ENCODE data around the gene SPATS2.

SPATS2 gene

GRCh38 chr12:49555631-49556390 is 188.5 kb downstream of the SPATS2 start:
- no peak for DNase-seq (ENCODE audit: low read depth in 2 of 2)

- no peak for DNase-seq (ENCODE audit: low read depth in 2 of 2)
These were observed 189.3 kb downstream of the SPATS2 start for GRCh38 chr12:49556391-49557186.

DNA sequence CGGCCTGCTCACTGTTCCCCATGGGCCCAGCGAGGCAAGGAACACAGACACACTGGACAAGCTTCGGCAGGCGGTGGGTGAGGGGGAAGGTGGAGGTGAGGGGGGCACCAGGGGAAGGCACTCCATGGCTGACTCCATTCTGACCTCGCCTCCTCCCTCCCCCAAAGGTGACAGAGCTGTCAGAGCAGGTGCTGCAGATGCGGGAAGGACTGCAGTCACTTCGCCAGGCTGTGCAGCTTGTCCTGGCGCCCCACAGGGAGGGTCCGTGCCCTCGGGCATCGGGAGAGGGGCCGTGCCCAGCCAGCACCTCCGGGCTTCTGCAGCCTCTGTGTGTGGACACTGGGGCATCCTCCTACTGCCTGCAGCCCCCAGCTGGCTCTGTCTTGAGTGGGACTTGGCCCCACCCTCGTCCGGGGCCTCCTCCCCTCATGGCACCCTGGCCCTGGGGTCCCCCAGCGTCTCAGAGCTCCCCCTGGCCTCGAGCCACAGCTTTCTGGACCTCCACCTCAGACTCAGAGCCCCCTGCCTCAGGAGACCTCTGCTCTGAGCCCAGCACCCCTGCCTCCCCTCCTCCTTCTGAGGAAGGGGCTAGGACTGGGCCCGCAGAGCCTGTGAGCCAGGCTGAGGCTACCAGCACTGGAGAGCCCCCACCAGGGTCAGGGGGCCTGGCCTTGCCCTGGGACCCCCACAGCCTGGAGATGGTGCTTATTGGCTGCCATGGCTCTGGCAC is 190.1 kb downstream of the SPATS2 start:
- no peak for DNase-seq (ENCODE audit: low read depth in 2 of 2)

DNA sequence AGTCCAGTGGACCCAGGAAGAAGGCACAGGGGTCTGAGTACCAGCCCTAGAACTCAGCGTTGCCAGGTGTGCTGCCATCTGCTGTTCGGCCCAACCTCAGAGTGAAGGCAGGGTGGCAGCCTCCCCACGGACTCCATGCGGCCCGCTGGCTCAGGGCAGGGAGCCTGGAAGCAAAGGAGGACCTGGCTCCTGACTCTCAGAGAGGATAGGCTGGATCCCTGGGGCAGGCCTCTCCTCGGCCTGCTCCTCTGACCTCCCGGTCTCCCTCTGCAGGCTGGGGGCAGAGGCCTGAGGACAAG is 190.6 kb downstream of the SPATS2 start:
- DNase-seq (ENCODE audit: low read depth in 2 of 2): no peak

GRCh38 chr12:49558526-49558925 is 191.3 kb downstream of the SPATS2 start:
- DNase-seq (ENCODE audit: low read depth in 2 of 2): no peak

DNA sequence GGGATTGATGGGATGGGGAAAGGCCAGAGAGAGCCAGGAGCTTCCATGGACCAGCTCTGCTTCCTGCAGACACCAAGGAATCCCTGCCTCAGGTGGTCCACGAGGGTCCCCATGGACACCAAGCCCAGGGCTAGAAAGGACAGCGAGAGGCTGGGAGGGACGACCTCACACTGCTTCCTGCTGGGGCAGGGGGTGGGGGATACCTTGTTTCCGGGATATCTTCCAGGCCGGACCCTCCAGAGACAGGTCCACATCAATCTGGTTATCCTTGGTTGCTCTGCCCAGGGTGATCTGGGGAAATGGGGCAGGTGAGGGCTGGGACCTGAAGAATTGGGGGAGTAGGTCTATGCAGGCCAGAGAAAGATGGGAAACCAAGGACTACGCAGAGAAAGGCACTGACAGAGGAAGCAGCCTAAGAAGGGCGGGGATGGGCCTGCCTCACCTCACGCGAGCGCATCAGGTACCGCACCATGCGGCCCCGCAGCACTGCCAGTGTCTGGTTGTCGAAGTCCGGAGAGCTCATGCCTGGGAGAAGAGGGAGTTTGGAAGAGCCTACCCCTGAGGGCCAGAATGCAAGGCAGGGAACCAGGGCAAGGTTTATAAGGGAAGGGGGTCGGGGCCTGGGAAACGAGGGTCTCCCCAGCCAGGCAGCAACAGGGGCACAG is 191.9 kb downstream of the SPATS2 start:
- no peak for DNase-seq (ENCODE audit: low read depth in 2 of 2)

DNA sequence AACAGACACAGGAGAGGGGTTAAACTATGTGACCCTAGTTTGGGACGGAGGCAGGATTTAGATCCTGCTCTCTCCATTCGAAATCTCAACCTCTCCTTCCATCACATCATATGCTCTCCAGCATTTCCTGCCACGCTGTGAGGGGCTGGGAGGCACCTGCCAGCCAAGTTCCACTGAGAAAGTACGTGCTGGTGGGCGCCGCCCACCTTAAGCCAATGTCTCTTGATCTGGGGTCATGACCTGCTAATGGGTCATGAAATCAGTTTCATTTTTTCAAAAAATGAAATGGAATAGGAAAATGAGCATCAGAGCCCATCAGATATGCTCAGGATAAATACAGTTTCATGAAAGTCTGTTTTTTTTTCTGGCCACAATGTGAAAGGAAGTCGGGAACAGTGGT is 193.4 kb downstream of the SPATS2 start:
- no peak for DNase-seq (ENCODE audit: low read depth in 2 of 2)

DNA sequence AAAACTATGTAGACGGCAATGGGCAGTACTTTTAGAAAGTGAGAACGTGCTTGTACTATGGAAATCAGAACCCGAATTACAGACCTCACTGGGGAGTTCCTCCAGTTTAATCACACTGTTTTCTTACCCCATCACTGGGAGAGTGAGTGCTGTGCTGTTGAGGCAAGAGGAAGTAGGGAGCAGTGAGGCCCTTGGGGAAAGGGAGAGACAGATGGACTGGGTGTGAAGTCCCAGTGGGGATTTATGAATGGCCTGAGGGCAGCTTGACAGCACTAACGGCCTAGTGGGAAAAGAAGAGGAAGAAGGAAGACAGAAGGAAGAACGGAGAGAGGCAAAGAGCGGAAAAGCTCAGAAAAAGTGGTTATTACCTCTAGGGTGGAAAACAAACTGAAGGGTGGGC is 195.0 kb downstream of the SPATS2 start:
- DNase-seq (ENCODE audit: low read depth in 2 of 2): no peak

DNA sequence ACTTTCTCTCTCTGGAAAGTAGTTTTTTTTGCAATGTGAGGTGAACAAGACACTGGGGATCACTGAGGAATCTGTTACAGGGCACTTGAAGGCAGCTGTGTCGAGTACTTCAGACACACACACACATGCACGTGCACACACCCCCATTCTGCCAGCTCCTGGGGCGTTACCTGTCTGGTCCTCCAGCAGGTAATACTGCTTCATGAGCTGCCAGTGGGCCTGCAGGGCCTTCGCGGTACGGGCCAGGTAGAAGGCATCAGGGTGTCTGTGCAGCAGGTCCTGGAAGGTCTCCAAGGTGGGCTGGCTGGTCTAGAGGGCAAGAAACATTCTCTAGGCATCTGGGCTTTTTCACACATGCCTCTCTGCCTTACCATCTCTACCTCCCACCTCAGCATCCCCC is 195.6 kb downstream of the SPATS2 start:
- DNase-seq (ENCODE audit: low read depth in 2 of 2): no peak

- no peak for DNase-seq (ENCODE audit: low read depth in 2 of 2)
These were observed 196.9 kb downstream of the SPATS2 start for GRCh38 chr12:49563951-49564685.

DNA sequence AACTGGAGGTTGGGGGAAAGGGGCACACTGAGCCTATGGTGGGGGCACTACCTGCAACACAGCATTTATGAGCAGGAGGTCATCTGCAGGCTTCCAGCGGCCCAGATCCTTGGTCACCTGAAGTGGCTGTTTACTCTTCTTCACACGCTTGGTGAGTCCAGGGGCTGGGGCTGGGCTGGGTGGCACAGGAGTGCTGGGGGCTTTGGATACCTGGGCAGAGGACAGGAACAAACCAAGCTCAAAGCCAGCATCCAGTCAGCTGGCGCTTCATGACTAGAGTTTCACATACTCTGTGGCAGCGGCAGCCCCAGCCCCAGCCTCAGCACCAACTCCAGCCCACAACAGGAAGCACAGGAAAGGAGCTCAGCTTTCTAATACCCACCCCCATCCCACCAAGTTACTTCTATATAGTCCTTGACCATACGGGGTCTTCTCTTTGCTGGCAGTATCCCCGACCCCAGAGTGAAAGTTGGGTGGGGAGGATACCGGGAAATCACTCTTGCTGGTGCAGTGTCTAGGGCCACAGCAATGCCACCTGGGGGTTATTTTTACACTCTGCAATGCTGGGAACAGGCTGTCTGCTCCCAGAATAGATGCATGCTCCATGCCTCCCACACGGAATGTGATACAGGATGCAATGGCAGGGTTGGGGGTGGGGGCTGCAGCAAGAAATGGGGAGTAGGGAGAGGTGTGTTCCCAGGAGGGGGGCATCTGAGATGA is 197.6 kb downstream of the SPATS2 start:
- no peak for DNase-seq (ENCODE audit: low read depth in 2 of 2)

DNA sequence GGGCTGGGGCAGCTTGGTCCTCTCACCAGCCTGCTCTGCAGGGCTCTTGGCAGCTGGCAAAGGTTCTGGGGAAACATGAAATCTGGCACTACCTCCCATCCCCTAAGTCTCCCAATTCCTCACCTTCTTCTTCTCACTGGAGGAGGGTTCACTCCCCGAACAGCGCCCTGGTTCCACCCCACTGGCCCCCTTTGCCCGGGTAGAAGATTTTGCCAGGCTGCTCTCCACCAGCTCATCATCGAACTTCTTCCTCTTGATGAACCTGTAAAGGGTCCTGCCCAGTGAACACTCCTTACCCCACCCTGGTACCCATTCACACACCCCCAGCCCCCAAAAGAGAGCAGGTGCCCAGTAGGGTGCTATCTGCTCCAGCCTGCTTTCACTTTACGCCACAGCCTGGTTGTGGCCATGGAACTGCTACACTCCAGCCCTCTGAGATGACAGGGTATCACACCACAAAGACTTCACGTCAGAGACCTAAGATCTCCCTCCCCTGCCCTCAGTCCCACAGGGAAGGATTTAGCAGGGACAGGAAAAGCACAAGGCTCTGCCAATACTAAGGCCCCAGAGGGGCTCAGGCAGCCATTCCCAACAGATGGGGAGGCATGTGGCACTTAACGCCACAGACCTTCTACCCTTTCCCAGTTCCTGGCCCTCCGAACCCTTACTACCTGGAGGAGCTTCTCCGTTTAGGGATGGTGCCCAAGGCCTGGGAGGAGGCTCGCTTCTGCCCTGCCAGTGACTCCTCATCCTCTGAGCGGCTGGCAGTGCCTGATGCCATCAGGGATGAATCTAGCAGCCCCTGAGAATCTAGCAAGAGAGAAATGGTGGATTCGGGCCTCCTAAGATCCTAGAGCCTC is 198.4 kb downstream of the SPATS2 start:
- no peak for DNase-seq (ENCODE audit: low read depth in 2 of 2)

DNA sequence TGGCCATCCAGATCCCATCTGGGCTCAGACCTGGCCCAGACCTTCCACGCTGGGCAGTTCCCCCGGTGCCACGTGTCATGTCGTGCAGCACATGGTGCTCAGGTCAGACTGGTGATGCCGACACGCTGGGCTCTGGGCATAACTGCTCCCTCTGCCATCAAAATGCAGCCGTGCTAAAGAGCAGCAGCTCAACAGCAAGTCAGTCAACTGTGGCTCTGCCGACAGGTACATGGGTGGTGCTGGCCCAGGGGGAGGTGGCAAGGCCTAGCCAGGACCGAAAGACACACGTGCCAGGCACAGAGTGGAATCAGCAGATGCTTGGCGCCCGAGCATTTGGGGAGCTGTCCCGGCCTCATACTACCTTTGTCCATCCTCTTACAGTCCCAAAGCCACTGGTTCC is 199.1 kb downstream of the SPATS2 start:
- no peak for DNase-seq (ENCODE audit: low read depth in 2 of 2)

GRCh38 chr12:49567302-49567610 is 200.0 kb downstream of the SPATS2 start:
- DNase-seq (ENCODE audit: low read depth in 2 of 2): no peak

- peak; percentile 75 to 81 for DNase-seq (ENCODE audit: low read depth in 2 of 2)
These were observed 200.6 kb downstream of the SPATS2 start, which contains the start of gene MCRS1 for GRCh38 chr12:49567611-49568441. MCRS1 (minus strand) TSS chr12:49568142; CDS start chr12:49566731, 1,411 bp downstream.

DNA sequence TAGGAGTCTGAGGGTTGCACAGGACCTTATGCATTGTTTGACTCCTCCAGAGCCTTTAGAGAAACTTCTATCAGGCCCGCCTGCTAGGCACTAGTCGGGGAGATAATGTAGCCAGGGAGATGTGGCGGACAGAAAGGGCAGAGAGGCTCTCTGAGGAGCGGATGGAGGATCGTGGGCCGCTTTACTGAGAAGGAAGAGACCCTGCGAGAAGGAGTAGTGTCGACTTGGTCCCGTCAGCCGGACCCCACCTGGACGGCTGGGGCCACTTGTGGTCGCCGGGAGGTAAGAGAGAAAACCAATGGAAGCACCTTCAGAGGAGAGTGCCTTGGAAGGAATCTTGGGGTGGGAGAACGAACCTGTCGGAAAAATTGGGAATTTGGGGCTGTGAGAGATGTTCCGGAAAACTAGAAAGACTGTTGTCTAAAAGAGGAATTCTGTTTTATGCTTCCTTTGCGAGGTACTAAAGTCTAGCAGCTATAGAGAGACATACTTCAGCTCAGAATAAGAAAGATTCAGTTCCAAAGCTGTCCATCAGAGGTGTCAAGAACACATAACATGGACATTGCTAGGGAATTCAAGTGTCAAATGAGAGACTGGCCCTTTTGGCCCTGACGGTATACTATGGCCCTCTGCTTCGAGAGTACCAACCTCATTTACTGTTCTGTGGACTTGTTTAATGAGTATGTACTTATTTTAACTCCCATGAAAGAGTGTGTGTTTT is 201.3 kb downstream of the SPATS2 start:
- no peak for DNase-seq (ENCODE audit: low read depth in 2 of 2)

Data from activated CD8-positive, alpha-beta memory T cell treated with anti-CD3 and anti-CD28 coated beads for 4 hours (primary cell).